HEK293 (cell line): ENCODE results near the gene RPUSD1.

Source experiments
- CTCF ChIA-PET: fragments of 350-600 bp; formaldehyde crosslinking; extraction: SDS; loops from one replicate; lab custom pipeline; 2021; ENCODE audit warnings: antibody characterized with exemption; lab: Yijun Ruan, JAX
- POLR2A ChIA-PET: fragments of 300-600 bp; formaldehyde crosslinking; extraction: SDS; loops from one replicate; lab custom pipeline; 2020; ENCODE audit warnings: antibody characterized with exemption, inconsistent platforms; lab: Yijun Ruan, JAX
- H3K27ac ChIP-seq: fragments of 200-500 bp; sonication (Bioruptor generic); 2 replicates; pipeline ENCODE4 v1.5.1; 2014; ENCODE audit warnings: low read depth, low read length, control low read depth, inconsistent platforms; ENCODE audit errors: extremely low read depth
- H3K36me3 ChIP-seq, 2 experiments: fragments of 200-500 bp in 1 of 2; sonication (Bioruptor generic) in 1 of 2; 1 replicate in 1 of 2; 2 replicates in 1 of 2; pipeline ENCODE4 v1.5.1; 2014 to 2017; ENCODE audit warnings: inconsistent platforms in 2 of 2, low read length in 2 of 2; ENCODE audit not compliant: control insufficient read depth in 2 of 2, insufficient read depth in 1 of 2
- H3K4me1 ChIP-seq: fragments of 200-500 bp; sonication (Bioruptor generic); 2 replicates; pipeline ENCODE4 v1.5.1; 2014; ENCODE audit warnings: mild to moderate bottlenecking, low read length, inconsistent platforms; ENCODE audit not compliant: control insufficient read depth, insufficient read depth
- H3K4me3 ChIP-seq: 2 replicates; pipeline ENCODE4 v1.5.1; 2011; ENCODE audit warnings: low read depth, mild to moderate bottlenecking, control low read depth, low read length, moderate library complexity
- H3K9me3 ChIP-seq: fragments of 200-500 bp; sonication (Bioruptor generic); 2 replicates; pipeline ENCODE4 v1.5.1; 2014; ENCODE audit warnings: low read depth, low read length, inconsistent platforms; ENCODE audit not compliant: control insufficient read depth, insufficient read depth
- BCL11A ChIP-seq: fragments of 450-650 bp; formaldehyde crosslinking; IDR thresholded peaks from 2 replicates; pipeline ENCODE4 v1.5.1; 2016; ENCODE audit warnings: low read depth, missing biosample characterization, missing genetic modification characterization
- EGR2 ChIP-seq: fragments of 450-650 bp; formaldehyde crosslinking; IDR thresholded peaks from 2 replicates; pipeline ENCODE4 v1.5.1; 2016; ENCODE audit warnings: low read depth, missing biosample characterization, missing genetic modification characterization
- HOXD13 ChIP-seq: sonication (generic); formaldehyde crosslinking; IDR thresholded peaks from 2 replicates; pipeline ENCODE4 v1.8.0; 2022; ENCODE audit warnings: missing genetic modification reagents, borderline replicate concordance
- MYNN ChIP-seq: fragments of 450-650 bp; formaldehyde crosslinking; IDR thresholded peaks from 2 replicates; pipeline ENCODE4 v1.5.1; 2016; ENCODE audit warnings: missing biosample characterization, missing genetic modification characterization, borderline replicate concordance
- RBAK ChIP-seq: fragments of 450-650 bp; formaldehyde crosslinking; IDR thresholded peaks from 2 replicates; pipeline ENCODE4 v1.5.1; 2016; ENCODE audit warnings: missing biosample characterization, missing genetic modification characterization
- SP2 ChIP-seq: fragments of 450-650 bp; formaldehyde crosslinking; IDR thresholded peaks from 2 replicates; pipeline ENCODE4 v1.5.1; 2016; ENCODE audit warnings: missing biosample characterization, missing genetic modification characterization
- WT1 ChIP-seq: fragments of 450-650 bp; formaldehyde crosslinking; IDR thresholded peaks from 2 replicates; pipeline ENCODE4 v1.5.1; 2016; ENCODE audit warnings: missing biosample characterization, missing genetic modification characterization
- ZFHX2 ChIP-seq: fragments of 450-650 bp; formaldehyde crosslinking; conservative IDR thresholded peaks from 2 replicates; pipeline ENCODE4 v1.5.1; 2016; ENCODE audit warnings: missing biosample characterization, missing genetic modification characterization
- ZNF112 ChIP-seq: fragments of 450-650 bp; formaldehyde crosslinking; IDR thresholded peaks from 2 replicates; pipeline ENCODE4 v1.5.0; 2017; ENCODE audit warnings: missing biosample characterization, missing genetic modification characterization
- ZNF157 ChIP-seq: fragments of 450-650 bp; formaldehyde crosslinking; IDR thresholded peaks from 2 replicates; pipeline ENCODE4 v1.5.1; 2016; ENCODE audit warnings: missing biosample characterization, missing genetic modification characterization
- ZNF16 ChIP-seq: fragments of 450-650 bp; formaldehyde crosslinking; IDR thresholded peaks from 2 replicates; pipeline ENCODE4 v1.5.1; 2016; ENCODE audit warnings: low read depth, missing biosample characterization, missing genetic modification characterization
- ZNF19 ChIP-seq: fragments of 450-650 bp; formaldehyde crosslinking; IDR thresholded peaks from 2 replicates; pipeline ENCODE4; 2016; ENCODE audit warnings: missing biosample characterization, missing genetic modification characterization, low read depth
- ZNF2 ChIP-seq: fragments of 450-650 bp; formaldehyde crosslinking; IDR thresholded peaks from 2 replicates; pipeline ENCODE4 v1.5.1; 2016; ENCODE audit warnings: missing biosample characterization, missing genetic modification characterization
- ZNF221 ChIP-seq: fragments of 450-650 bp; formaldehyde crosslinking; IDR thresholded peaks from 2 replicates; pipeline ENCODE4 v1.5.1; 2017; ENCODE audit warnings: missing biosample characterization, missing genetic modification characterization, borderline replicate concordance
- ZNF248 ChIP-seq: fragments of 450-650 bp; formaldehyde crosslinking; IDR thresholded peaks from 2 replicates; pipeline ENCODE4 v1.5.1; 2017; ENCODE audit warnings: missing biosample characterization, missing genetic modification characterization
- ZNF292 ChIP-seq: fragments of 450-650 bp; formaldehyde crosslinking; IDR thresholded peaks from 2 replicates; pipeline ENCODE4 v1.5.1; 2016; ENCODE audit warnings: low read depth, missing biosample characterization, missing genetic modification characterization, borderline replicate concordance
- ZNF544 ChIP-seq: fragments of 450-650 bp; formaldehyde crosslinking; IDR thresholded peaks from 2 replicates; pipeline ENCODE4 v1.5.0; 2017; ENCODE audit warnings: missing biosample characterization, missing genetic modification characterization
- ZNF558 ChIP-seq: fragments of 450-650 bp; formaldehyde crosslinking; IDR thresholded peaks from 2 replicates; pipeline ENCODE4 v1.5.1; 2016; ENCODE audit warnings: missing biosample characterization, missing genetic modification characterization
- ZNF660 ChIP-seq: fragments of 450-650 bp; IDR thresholded peaks from 2 replicates; pipeline ENCODE4 v1.5.1; 2018; ENCODE audit warnings: missing biosample characterization, mild to moderate bottlenecking, missing genetic modification characterization
- ZNF664 ChIP-seq: fragments of 450-650 bp; formaldehyde crosslinking; IDR thresholded peaks from 2 replicates; pipeline ENCODE4 v1.5.1; 2016; ENCODE audit warnings: missing biosample characterization, missing genetic modification characterization
- ZNF768 ChIP-seq: fragments of 450-650 bp; formaldehyde crosslinking; IDR thresholded peaks from 2 replicates; pipeline ENCODE4 v1.5.1; 2018; ENCODE audit warnings: missing biosample characterization, mild to moderate bottlenecking, missing genetic modification characterization
- TF ChIP-seq, protein P1 (sequence below): fragments of 450-650 bp; formaldehyde crosslinking; IDR thresholded peaks from 2 replicates; pipeline ENCODE4 v1.5.1; 2016; ENCODE audit warnings: missing biosample characterization, missing genetic modification characterization
- TF ChIP-seq, protein P2 (sequence below): fragments of 450-650 bp; formaldehyde crosslinking; IDR thresholded peaks from 2 replicates; pipeline ENCODE4 v1.5.1; 2016; ENCODE audit warnings: missing biosample characterization, missing genetic modification characterization
- TF ChIP-seq, protein P3 (sequence below): fragments of 450-650 bp; formaldehyde crosslinking; IDR thresholded peaks from 2 replicates; pipeline ENCODE4 v1.5.1; 2017; ENCODE audit warnings: missing biosample characterization, missing genetic modification characterization

RPUSD1 gene

DNA sequence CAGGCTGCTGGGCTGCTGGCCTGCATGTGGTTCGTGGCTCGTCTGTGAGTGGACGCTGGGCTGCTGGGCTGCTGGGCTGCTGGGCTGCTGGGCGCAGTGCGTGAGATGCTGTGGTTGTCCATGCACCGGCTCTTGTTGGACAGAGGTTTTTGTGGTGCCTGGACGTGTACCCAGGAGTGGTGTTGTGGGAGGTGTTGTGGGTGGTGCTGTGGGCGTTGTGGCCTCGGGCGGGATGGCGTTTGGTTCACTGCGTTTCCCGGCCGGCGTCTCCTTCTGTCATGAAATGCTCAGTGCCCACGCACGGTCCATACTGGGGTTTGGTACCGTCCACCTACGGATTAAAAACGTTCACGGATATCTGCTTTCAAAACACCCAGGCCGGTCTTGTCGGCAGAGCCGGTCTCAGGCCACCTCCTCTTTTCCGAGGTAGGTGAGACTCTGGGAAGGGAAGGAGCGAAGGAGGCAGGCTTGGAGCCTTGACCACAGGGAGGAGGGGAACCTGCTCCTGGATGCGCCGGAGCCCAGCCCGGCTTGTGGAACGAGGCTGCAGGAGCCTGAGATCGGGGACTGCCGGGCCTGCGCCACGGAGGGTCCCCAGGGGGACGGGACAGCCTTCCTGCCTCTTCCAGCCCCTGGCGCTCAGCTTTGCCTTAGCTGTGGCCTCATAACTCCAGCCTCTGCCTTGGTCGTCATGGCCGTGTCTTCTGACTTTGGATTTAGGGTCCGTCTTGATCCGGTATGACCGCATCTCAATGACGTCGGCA, 42.1 kb upstream of the RPUSD1 start:
- ChIA-PET POLR2A (interaction anchor here (0.5 kb wide), 1 partner anchor 675 kb away, joined by 3 read pairs; no protein-coding TSS in a partner anchor), CTCF (no interaction called here)
- Histone ChIP-seq H3K9me3 (no peaks in the 10 kb centered on the region), H3K27ac (no peak overlapping the region), H3K4me1 (peaks cover 4% of the 10 kb centered on the region; the same call in 1 of the 2 replicates), H3K4me3 (no peak overlapping the region), H3K36me3 (no peaks in the 10 kb centered on the region)
- peak; percentile 87 for TF ChIP-seq EGR2 (tag by site-specific recombination)
- TF ChIP-seq ZFHX2 (tag by site-specific recombination) = peak; percentile 75
- TF ChIP-seq HOXD13 (CRISPR knock-in tag) = no peak

DNA sequence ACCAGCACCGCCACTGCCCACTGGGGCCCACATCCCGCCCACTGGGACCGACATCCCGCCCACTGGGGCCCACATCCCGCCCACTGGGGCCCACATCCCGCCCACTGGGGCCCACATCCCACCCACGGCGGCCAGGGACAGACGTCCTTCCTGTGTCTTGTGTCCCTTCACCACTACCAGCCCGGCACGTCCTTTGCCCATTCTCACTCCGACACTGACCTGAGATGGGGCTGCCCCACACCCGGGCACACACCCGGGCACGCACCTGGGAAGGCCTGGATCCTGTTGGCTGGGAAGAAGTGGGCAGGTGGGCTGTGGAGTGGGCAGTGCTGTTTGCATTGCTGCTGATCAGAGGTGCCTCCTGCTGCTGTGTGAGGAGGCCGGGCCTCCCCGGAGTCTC, 40.7 kb upstream of the RPUSD1 start:
- Histone ChIP-seq H3K27ac (no peak overlapping the region), H3K9me3 (no peaks in the 10 kb centered on the region), H3K36me3 (no peaks in the 10 kb centered on the region)
- CTCF ChIA-PET = no interaction called here
- TF ChIP-seq ZNF2 (no peak), ZNF292 (tag by site-specific recombination) (no peak), RBAK (no peak), ZNF248 (tag by site-specific recombination) (no peak), SP2 (peak; percentile 47), ZNF768 (tag by site-specific recombination) (no peak), EGR2 (tag by site-specific recombination) (peak; percentile 90), ZNF558 (tag by site-specific recombination) (no peak), ZFHX2 (tag by site-specific recombination) (peak; percentile 91)
- TF ChIP-seq, protein P1, sequence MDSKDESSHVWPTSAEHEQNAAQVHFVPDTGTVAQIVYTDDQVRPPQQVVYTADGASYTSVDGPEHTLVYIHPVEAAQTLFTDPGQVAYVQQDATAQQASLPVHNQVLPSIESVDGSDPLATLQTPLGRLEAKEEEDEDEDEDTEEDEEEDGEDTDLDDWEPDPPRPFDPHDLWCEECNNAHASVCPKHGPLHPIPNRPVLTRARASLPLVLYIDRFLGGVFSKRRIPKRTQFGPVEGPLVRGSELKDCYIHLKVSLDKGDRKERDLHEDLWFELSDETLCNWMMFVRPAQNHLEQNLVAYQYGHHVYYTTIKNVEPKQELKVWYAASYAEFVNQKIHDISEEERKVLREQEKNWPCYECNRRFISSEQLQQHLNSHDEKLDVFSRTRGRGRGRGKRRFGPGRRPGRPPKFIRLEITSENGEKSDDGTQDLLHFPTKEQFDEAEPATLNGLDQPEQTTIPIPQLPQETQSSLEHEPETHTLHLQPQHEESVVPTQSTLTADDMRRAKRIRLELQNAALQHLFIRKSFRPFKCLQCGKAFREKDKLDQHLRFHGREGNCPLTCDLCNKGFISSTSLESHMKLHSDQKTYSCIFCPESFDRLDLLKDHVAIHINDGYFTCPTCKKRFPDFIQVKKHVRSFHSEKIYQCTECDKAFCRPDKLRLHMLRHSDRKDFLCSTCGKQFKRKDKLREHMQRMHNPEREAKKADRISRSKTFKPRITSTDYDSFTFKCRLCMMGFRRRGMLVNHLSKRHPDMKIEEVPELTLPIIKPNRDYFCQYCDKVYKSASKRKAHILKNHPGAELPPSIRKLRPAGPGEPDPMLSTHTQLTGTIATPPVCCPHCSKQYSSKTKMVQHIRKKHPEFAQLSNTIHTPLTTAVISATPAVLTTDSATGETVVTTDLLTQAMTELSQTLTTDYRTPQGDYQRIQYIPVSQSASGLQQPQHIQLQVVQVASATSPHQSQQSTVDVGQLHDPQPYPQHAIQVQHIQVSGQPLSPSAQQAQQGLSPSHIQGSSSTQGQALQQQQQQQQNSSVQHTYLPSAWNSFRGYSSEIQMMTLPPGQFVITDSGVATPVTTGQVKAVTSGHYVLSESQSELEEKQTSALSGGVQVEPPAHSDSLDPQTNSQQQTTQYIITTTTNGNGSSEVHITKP (tag by site-specific recombination) = no peak
- TF ChIP-seq, protein P2, sequence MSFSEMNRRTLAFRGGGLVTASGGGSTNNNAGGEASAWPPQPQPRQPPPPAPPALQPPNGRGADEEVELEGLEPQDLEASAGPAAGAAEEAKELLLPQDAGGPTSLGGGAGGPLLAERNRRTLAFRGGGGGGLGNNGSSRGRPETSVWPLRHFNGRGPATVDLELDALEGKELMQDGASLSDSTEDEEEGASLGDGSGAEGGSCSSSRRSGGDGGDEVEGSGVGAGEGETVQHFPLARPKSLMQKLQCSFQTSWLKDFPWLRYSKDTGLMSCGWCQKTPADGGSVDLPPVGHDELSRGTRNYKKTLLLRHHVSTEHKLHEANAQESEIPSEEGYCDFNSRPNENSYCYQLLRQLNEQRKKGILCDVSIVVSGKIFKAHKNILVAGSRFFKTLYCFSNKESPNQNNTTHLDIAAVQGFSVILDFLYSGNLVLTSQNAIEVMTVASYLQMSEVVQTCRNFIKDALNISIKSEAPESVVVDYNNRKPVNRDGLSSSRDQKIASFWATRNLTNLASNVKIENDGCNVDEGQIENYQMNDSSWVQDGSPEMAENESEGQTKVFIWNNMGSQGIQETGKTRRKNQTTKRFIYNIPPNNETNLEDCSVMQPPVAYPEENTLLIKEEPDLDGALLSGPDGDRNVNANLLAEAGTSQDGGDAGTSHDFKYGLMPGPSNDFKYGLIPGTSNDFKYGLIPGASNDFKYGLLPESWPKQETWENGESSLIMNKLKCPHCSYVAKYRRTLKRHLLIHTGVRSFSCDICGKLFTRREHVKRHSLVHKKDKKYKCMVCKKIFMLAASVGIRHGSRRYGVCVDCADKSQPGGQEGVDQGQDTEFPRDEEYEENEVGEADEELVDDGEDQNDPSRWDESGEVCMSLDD (tag by site-specific recombination) = no peak
- TF ChIP-seq, all 188 proteins: peak for 3
- Histone ChIP-seq H3K4me3 (no peak overlapping the region), H3K4me1 (peaks cover 4% of the 10 kb centered on the region; the same call in 1 of the 2 replicates)
- POLR2A ChIA-PET = no interaction called here

DNA sequence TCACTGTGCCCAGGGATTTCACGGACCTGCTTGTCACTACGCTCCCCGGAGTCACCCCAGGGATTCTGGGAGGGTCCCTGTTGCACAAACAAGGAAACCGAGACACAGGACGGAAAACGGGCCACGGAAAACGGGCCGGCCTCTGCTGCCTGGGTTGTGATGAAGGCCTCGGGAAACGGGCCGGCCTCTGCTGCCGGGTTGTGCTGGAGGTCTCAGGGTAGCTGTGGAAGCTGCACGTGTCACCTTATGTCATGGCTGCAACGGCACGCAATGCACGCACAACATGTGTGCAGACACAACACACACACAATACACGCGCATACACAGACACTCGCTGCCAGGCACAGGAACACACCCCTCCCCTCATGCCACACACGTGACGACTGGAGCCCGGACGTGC, 39.3 kb upstream of the RPUSD1 start:
- Histone ChIP-seq H3K4me3 (no peak overlapping the region), H3K36me3 (no peaks in the 10 kb centered on the region), H3K9me3 (no peaks in the 10 kb centered on the region), H3K27ac (no peak overlapping the region), H3K4me1 (peaks cover 4% of the 10 kb centered on the region; the same call in 1 of the 2 replicates)
- no peak for TF ChIP-seq WT1
- TF ChIP-seq, protein P3, sequence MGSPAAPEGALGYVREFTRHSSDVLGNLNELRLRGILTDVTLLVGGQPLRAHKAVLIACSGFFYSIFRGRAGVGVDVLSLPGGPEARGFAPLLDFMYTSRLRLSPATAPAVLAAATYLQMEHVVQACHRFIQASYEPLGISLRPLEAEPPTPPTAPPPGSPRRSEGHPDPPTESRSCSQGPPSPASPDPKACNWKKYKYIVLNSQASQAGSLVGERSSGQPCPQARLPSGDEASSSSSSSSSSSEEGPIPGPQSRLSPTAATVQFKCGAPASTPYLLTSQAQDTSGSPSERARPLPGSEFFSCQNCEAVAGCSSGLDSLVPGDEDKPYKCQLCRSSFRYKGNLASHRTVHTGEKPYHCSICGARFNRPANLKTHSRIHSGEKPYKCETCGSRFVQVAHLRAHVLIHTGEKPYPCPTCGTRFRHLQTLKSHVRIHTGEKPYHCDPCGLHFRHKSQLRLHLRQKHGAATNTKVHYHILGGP = no peak
- no peak for TF ChIP-seq MYNN (tag by site-specific recombination)
- TF ChIP-seq ZNF660 (tag by site-specific recombination) = no peak
- TF ChIP-seq ZNF16 (tag by site-specific recombination) = no peak
- no peak for TF ChIP-seq ZNF544 (tag by site-specific recombination)
- TF ChIP-seq ZNF19 (tag by site-specific recombination) = no peak
- no peak for TF ChIP-seq ZNF157
- no peak for TF ChIP-seq BCL11A (tag by site-specific recombination)
- no peak for TF ChIP-seq ZNF112 (tag by site-specific recombination)
- TF ChIP-seq ZNF664 = no peak
- no peak for TF ChIP-seq ZNF221 (tag by site-specific recombination)
- TF ChIP-seq ZNF2 = no peak
- ChIA-PET CTCF (no interaction called here), POLR2A (no interaction called here)
